Tibial artery (tissue), 4 donors: ENCODE results near the gene POLR3A.

ENCODE experiments used
- DNase-seq, 2 donors: peaks; one replicate each; pipeline ENCODE4 v3.0.0-alpha.2; 2019
- H3K27ac ChIP-seq, 2 donors: fragments of 200-600 bp; sonication (generic) in 1 of 2; 1 replicate in 1 of 2; 2 replicates in 1 of 2; pipeline ENCODE4 v1.5.1; 2018 to 2019; ENCODE audit warnings: mild to moderate bottlenecking in 1 of 2
- H3K27me3 ChIP-seq, 2 donors: fragments of 200-600 bp; sonication (generic) in 1 of 2; one replicate each; pipeline versions ENCODE4 v1.5.1 to v1.6.0; 2016 to 2019
- H3K36me3 ChIP-seq, 3 donors: fragments of 200-600 bp; sonication (generic) in 2 of 3; one replicate each; pipeline ENCODE4 v1.5.1; 2016 to 2019; ENCODE audit warnings: mild to moderate bottlenecking in 2 of 3
- H3K4me1 ChIP-seq, 4 donors: fragments of 200-600 bp; sonication (generic) in 2 of 4; 1 replicate in 3 of 4; 2 replicates in 1 of 4; pipeline ENCODE4 v1.5.1; 2016 to 2019
- H3K4me3 ChIP-seq, 2 donors: fragments of 200-600 bp; sonication (generic) in 1 of 2; 1 replicate in 1 of 2; 2 replicates in 1 of 2; pipeline ENCODE4 v1.5.1; 2018 to 2019; ENCODE audit warnings: mild to moderate bottlenecking in 2 of 2
- H3K9me3 ChIP-seq, 3 donors: fragments of 200-600 bp; sonication (generic) in 1 of 3; one replicate each; pipeline ENCODE4 v1.5.1; 2016 to 2019
- intact Hi-C: fragments of 100-400 bp; cut with DNase I; formaldehyde crosslinking; loops from one replicate; pipeline ENCODE4 v1.15.0; 2023; ENCODE audit warnings: low total_unique reads
- TF ChIP-seq, protein P1 (sequence below), 2 experiments: fragments of 200-600 bp in 1 of 2; fragments of 450-650 bp in 1 of 2; IDR thresholded peaks; one replicate each; pipeline ENCODE4 v1.5.1; 2017 to 2019; ENCODE audit warnings: antibody characterized with exemption in 2 of 2, mild to moderate bottlenecking in 1 of 2, moderate library complexity in 1 of 2

Gene POLR3A

GRCh38 chr10:78045237-78045636 lies 15.9 kb upstream of the POLR3A start:
- H3K4me1 ChIP-seq: peaks cover 0 to 18% (median 8%) of the 10 kb centered on the region in 4 donors
- no peak overlapping the region for H3K27ac ChIP-seq
- no peak for DNase-seq
- no peaks in the 10 kb centered on the region for H3K27me3 ChIP-seq
- peaks cover 5 to 43% (median 26%) of the 10 kb centered on the region in 3 donors for H3K36me3 ChIP-seq
- H3K9me3 ChIP-seq: no peaks in the 10 kb centered on the region
- TF ChIP-seq, protein P1, sequence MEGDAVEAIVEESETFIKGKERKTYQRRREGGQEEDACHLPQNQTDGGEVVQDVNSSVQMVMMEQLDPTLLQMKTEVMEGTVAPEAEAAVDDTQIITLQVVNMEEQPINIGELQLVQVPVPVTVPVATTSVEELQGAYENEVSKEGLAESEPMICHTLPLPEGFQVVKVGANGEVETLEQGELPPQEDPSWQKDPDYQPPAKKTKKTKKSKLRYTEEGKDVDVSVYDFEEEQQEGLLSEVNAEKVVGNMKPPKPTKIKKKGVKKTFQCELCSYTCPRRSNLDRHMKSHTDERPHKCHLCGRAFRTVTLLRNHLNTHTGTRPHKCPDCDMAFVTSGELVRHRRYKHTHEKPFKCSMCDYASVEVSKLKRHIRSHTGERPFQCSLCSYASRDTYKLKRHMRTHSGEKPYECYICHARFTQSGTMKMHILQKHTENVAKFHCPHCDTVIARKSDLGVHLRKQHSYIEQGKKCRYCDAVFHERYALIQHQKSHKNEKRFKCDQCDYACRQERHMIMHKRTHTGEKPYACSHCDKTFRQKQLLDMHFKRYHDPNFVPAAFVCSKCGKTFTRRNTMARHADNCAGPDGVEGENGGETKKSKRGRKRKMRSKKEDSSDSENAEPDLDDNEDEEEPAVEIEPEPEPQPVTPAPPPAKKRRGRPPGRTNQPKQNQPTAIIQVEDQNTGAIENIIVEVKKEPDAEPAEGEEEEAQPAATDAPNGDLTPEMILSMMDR (IDR thresholded peaks at IDR 0.05): no peak
- intact Hi-C loops: loop anchor here (5.0 to 10.0 kb wide), 4 partner anchors 170 to 1152 kb away; no protein-coding TSS in a partner anchor
- no peak overlapping the region for H3K4me3 ChIP-seq

GRCh38 chr10:78044699-78045098 lies 15.4 kb upstream of the POLR3A start:
- intact Hi-C loops: loop anchor here (5.0 to 10.0 kb wide), 4 partner anchors 170 to 1153 kb away; no protein-coding TSS in a partner anchor
- H3K36me3 ChIP-seq: peaks cover 11 to 45% (median 31%) of the 10 kb centered on the region in 3 donors
- no peak for DNase-seq
- TF ChIP-seq, protein P1 (IDR thresholded peaks at IDR 0.05): no peak
- H3K4me3 ChIP-seq: no peak overlapping the region
- H3K27ac ChIP-seq: no peak overlapping the region
- no peaks in the 10 kb centered on the region for H3K27me3 ChIP-seq
- peaks cover 0 to 18% (median 8%) of the 10 kb centered on the region in 4 donors for H3K4me1 ChIP-seq
- no peaks in the 10 kb centered on the region for H3K9me3 ChIP-seq

- H3K4me1 ChIP-seq: peaks cover 0 to 18% (median 8%) of the 10 kb centered on the region in 4 donors
- H3K27me3 ChIP-seq: no peaks in the 10 kb centered on the region
- H3K36me3 ChIP-seq: peaks cover 13 to 46% (median 36%) of the 10 kb centered on the region in 3 donors
- no peak for DNase-seq
- TF ChIP-seq, protein P1 (IDR thresholded peaks at IDR 0.05): no peak
- H3K9me3 ChIP-seq: no peaks in the 10 kb centered on the region
- no peak overlapping the region for H3K4me3 ChIP-seq
- intact Hi-C loops: loop anchor here (10.0 kb wide), 1 partner anchor 171 kb away; no protein-coding TSS in a partner anchor
- H3K27ac ChIP-seq: no peak overlapping the region
Measured at GRCh38 chr10:78044179-78044578, 14.9 kb upstream of the POLR3A start.

DNA sequence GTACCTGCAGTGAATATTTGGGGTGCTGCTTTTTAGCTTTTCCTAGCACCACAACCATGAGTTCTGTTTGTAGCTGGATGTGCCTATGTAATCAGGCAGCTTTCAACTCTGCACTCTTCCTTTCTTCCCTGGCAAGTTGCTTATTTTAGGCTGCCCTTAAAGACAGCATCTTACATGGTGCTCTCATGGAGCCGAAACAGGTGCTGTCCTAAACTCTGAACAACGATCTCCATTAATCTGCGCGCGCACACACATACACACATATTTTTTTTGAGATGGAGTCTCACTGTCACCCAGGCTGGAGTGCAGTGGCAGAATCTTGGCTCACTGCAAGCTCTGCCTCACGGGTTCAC lies 13.4 kb upstream of the POLR3A start:
- Histone ChIP-seq H3K4me1 (peaks cover 0 to 19% (median 11%) of the 10 kb centered on the region in 4 donors), H3K36me3 (peaks cover 26 to 58% (median 50%) of the 10 kb centered on the region in 3 donors), H3K9me3 (no peaks in the 10 kb centered on the region), H3K4me3 (no peak overlapping the region), H3K27me3 (no peaks in the 10 kb centered on the region), H3K27ac (no peak overlapping the region)
- TF ChIP-seq, protein P1 (IDR thresholded peaks at IDR 0.05): no peak
- intact Hi-C loops: loop anchor here (10.0 kb wide), 1 partner anchor 172 kb away; no protein-coding TSS in a partner anchor
- no peak for DNase-seq

- TF ChIP-seq, protein P1 (IDR thresholded peaks at IDR 0.05): no peak
- H3K4me1 ChIP-seq: peaks cover 0 to 17% (median 7%) of the 10 kb centered on the region in 4 donors
- no peak overlapping the region for H3K4me3 ChIP-seq
- intact Hi-C loops: loop anchor here (10.0 kb wide), 1 partner anchor 173 kb away; no protein-coding TSS in a partner anchor
- no peaks in the 10 kb centered on the region for H3K9me3 ChIP-seq
- H3K36me3 ChIP-seq: peaks cover 32 to 63% (median 55%) of the 10 kb centered on the region in 3 donors
- DNase-seq: no peak
- H3K27ac ChIP-seq: no peak overlapping the region
- H3K27me3 ChIP-seq: no peaks in the 10 kb centered on the region
Measured at GRCh38 chr10:78042058-78042751, 12.9 kb upstream of the POLR3A start.
